Activated T-cell treated with anti-CD3 and anti-CD28 coated beads for 4 hours (primary cell): ENCODE results near the gene NMU.
"Not testable (repeated sequence)": the region's sequence is repeated elsewhere in the genome, so short reads cannot be mapped to it uniquely, and the experiment has no call there.

ENCODE experiments used
- DNase-seq: peaks from one replicate; pipeline ENCODE4 v3.0.0-alpha.2; 2020

NMU gene, protein sequence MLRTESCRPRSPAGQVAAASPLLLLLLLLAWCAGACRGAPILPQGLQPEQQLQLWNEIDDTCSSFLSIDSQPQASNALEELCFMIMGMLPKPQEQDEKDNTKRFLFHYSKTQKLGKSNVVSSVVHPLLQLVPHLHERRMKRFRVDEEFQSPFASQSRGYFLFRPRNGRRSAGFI

GRCh38 chr4:55635741-55636655, at the start of gene NMU:
NMU (minus strand) TSS chr4:55636298; CDS start chr4:55636192, 106 bp downstream.
- DNase-seq = no peak

DNA sequence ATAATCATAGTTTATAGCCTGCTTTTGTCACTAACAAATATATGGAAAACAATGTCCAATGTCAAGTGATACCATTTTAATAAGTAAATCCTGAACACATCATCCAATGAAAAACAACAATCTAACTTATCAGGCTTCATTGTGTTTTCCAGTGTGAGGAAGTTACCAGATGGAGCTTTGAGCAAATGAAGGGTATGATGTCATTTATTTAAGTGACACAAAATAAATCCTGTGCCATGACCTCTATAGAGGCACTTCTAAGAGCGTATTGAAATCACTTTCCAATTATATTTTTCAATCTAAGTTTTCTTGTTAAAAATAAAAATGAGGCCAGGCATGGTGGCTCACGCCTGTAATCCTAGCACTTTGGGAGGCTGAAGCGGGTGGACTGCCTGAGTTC, 48.2 kb upstream of the NMU start:
- DNase-seq = no peak

DNA sequence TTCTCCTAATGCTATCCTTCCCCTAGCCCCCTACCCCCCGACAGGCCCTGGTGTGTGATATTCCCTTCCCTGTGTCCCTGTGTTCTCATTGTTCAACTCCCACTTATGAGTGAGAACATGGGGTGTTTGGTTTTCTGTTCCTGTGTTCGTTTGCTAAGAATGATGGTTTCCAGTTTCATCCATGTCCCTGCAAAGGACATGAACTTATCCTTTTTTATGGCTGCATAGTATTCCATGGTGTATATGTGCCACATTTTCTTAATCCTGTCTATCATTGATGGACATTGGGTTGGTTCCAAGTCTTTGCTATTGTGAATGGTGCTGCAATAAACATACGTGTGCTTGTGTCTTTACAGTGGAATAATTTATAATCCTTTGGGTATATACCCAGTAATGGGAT, 46.7 kb upstream of the NMU start:
- DNase-seq = not testable (repeated sequence)

- DNase-seq = no peak
Observed at GRCh38 chr4:55682295-55682694, 46.2 kb upstream of the NMU start.

DNA sequence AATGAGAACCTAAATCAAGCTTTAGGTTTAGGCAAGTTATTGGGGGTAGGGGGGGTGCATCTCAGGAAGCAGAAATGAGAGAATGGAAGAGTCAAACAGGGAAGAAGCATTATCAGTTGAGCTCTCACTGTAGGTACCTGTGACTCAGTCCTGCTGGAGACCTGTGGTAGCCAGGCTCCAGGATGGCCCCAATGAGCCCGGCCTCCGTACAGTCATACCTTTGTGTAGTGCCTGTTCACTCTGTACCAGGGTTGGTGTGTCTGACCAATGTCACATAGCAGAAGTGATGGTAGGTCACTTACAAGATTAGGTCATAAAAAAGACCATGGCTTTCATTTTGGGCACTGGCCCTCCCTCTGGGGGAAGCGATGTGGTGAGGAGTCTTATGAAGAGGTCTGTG, 45.3 kb upstream of the NMU start:
- no peak for DNase-seq

DNA sequence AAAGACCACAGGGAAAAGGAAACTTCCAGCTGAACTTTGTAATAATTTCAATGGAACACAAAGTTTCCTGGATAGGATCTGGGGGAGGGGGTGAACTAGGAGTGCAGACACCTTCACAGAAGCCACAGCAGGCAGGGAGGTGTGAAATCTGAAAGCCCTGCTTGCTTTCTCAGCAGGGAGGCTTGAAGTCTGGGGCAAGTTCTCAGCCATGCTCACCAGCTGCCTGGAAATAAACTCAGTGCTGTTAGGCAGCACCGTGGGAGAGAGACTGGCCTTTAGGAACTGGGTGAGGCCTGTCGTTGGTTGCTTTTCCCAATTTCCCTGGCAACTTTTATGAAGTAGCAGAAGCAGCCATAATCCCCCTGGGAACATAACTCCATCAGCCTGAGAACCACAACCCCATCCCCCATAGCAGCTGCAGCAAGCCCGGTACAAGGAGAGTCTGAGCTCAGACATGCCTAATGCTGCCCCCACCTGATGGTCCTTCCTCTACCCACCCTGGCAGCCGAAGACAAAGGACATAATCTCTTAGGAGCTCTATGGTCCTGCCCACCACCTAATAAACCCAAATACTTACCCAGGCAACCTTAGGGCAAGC, 39.2 kb upstream of the NMU start:
- DNase-seq = no peak

DNA sequence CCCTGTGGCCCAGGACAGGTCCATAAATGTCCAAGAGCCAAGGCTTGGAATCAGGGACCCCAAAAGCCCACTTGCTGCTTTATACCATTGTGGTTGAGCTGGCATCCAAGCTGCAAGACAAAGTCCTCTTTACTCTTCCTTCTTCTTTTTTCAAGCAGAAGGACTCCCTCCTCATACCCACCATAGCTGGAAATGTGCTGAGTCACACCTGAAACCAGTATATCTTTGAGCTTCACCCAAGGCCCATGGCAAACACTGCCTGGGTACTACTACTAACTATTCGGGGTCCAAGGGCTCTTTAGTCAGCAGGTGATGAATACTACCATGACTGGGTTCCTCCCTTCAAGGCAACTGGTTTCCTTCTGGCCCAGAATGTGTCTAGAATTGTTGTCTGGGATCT, 37.3 kb upstream of the NMU start:
- DNase-seq = no peak

DNA sequence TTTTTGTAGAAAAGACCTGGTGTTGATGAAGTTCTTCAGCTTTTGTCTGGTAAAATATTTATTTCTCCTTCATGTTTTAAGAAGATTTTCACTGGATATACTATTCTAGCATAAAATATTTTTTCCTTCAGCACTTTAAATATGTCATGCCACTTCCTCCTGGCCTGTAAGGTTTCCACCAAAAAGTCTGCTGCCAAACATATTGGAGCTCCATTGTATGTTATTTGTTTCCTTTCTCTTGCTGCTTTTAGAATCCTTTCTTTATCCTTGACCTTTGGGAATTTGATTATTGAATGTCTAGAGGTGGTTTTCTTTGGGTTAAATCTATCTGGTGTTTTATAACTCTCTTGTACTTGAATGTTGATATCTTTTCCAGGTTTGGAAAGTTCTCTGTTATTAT, 35.6 kb upstream of the NMU start:
- DNase-seq = no peak

- no peak for DNase-seq
Observed at GRCh38 chr4:55670695-55671094, 34.6 kb upstream of the NMU start.

- DNase-seq = no peak
Observed at GRCh38 chr4:55668449-55668848, 32.4 kb upstream of the NMU start.

DNA sequence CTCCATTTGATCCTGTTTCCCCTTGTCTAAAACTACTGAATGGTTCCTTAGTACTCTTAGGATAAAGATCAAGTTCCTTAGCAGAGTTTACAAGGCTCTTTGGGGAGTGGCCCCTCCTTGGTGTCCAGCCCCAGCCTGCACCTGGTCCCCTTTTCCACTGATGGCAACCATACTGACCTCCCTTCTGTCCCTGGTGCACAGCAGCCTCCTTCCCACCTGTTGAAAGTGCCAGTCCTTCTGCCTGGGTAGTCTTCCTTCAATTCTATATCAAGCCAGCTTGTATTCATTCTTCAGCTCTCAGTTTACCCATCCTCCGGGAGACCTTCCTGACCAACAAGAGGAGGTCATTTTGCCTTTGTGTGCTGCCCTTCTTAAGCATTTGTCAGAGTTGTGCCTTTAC, 30.4 kb upstream of the NMU start:
- no peak for DNase-seq

GRCh38 chr4:55663145-55663544, 27.0 kb upstream of the NMU start:
- DNase-seq = no peak

DNA sequence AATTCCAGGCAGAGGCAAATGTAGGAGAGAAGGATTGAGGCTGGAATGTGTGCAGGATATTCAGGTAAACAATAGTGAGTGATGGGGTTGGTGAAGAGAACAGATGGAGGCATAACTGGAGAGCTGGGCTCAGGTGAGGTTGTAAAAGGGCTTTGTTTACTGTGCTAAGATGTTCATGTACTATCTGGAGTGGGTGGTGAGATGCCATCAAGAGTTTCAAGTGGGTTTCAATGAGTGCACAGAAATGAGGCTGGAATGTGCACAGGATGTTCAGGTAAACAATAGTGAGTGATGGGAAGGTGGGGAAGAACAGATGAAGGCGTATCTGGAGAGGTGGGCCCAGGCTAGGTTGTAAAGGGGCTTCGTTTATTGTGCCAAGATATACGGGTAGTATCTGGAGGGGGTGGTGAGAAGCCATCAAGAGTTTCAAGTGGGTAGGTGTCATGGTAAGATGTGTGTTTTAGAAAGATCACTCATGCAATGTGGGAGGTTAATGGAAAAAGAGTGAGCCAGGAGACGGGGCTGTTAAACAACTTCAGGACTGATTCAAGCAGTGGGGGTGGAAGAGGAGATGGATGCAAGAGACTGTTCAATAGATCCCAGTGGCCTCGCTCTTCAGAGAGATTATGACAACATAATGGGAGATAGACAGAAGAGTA, 25.4 kb upstream of the NMU start:
- DNase-seq = no peak

DNA sequence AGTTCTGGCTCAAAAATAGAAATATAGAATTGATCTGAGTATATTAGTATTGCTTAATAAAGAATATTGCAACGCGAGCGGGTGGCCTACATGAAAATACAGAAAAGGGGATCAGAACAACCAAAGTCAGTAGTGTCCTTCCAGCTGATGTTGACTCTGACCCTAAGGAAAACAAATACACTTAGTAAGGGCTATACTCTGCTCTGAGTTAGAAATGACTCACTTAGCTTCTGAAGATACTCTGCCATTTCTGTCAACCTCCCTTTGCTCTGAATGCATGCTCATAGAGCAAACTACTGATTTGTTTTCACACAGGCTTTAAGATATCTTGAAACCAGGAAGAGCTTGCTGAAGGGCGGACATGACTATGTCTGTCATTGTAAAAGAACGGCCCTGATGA, 22.6 kb upstream of the NMU start:
- no peak for DNase-seq

DNA sequence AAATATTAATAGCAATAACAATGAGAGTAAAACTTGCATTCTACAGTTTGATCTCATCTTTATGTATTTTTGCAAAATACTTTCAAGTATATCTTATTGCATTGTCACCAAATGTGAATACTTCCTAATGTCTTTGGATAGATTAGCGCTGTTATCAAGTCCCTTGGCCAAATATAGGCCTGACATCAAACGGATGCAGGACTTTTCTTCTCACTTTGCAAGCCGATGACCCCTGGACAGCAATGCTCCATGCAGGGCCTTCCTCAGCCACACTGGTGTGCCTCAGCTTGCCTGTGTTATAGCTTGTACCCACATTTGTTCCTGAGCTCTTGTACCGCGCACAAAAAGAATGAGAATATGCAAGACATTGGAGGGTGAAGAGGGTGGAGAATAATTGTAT, 18.0 kb upstream of the NMU start:
- no peak for DNase-seq

DNA sequence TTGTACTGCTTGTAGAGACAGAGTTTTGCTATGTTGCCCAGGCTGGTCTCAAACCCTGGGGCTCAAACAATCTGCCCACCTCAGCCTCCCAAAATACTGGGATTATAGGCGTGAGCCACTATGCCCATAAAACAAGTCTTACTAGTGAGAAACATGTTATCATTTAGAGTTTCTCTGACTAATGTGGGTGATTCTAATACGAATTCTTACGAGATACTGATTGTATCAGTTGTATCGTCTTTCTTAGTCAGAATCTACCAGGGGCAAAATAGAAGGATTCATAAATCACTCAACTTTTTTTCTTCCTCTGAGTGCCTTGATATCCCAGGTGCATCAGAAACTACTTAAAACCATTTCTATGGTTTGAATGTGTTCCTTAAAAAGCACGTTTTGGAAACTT, 14.4 kb upstream of the NMU start:
- no peak for DNase-seq

- DNase-seq = no peak
Observed at GRCh38 chr4:55637272-55637820, 1.2 kb upstream of the NMU start.

GRCh38 chr4:55636656-55636999, 530 bp upstream of the NMU start:
- no peak for DNase-seq

GRCh38 chr4:55635282-55635681, 816 bp downstream of the NMU start:
- no peak for DNase-seq

DNA sequence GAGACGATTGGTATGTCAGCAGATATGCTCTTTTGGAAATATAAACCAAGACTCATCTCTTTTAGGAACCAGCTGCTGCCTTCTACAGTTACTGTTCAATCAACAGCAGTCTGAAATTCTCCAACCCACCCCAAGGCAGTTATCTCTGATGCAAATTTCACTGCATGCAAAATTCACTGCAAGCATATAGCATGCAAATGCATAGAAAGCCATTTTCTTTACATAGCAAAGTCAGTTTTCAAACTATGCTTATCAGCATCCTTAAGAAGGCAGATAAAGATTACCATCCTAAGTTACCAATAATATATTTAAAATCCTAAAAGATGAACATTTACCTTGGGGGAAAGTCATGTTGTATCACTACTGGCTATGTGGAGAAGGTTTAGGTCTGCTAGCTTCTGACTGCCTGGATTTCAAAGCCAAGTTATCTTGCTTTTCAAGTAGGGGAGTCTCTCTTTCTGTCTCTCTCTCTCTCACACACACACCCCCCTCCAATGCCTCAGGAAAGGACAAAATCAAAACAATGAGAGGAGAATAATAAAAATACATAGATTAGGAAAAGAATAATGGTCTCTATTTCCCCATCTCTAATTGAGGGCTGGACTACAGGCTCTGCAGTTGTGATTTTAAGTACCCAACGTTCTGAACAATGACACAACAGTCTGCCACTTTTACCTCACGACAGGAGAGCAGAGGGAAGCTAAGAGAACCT, 1.5 kb downstream of the NMU start:
- DNase-seq = no peak

- DNase-seq = no peak
Observed at GRCh38 chr4:55633903-55634302, 2.2 kb downstream of the NMU start.

GRCh38 chr4:55625835-55626234, 10.3 kb downstream of the NMU start:
- DNase-seq = no peak

GRCh38 chr4:55624063-55624462, 12.0 kb downstream of the NMU start:
- not testable (repeated sequence) for DNase-seq
